GM21723 (cell line): ENCODE measurements around the gene CELF5.
"Not testable (repeated sequence)": the region's sequence is repeated elsewhere in the genome, so short reads cannot be mapped to it uniquely, and the experiment has no call there.

Experiments used
- ATAC-seq: cut with Tn5 transposase; IDR thresholded peaks from one replicate; pipeline ENCODE4 v1.9.1; 2021; ENCODE audit warnings: mild to moderate bottlenecking, moderate library complexity; ENCODE audit not compliant: unreplicated experiment

Gene CELF5

DNA sequence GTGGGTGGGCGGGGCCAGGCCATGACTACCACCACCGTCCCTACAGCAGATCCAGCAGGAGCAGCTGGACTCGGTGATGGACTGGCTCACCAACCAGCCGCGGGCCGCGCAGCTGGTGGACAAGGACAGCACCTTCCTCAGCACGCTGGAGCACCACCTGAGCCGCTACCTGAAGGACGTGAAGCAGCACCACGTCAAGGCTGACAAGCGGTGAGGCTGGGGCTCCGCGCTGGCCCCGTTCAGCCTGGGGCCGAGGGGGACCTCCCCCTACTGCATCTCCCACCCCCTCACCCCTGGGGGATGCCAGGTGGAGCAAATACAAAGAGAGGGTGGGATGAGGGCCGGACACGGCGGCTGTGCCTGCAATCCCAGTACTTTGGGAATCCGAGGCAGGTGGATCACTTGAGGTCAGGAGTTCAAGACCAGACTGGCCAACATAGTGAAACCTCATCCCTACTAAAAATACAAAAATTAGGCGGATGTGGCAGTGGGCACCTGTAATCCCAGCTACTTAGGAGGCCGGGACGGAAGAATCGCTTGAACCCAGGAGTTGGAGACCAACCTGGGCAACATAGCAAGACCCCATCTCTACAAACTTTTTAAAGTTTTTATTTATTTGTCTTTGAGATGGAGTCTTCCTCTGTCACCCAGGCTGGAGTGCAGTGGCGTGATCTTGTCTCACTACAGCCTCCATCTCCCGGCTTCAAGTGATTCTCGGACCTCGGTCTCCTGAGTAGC is 18.1 kb upstream of the CELF5 start:
- no peak for ATAC-seq

DNA sequence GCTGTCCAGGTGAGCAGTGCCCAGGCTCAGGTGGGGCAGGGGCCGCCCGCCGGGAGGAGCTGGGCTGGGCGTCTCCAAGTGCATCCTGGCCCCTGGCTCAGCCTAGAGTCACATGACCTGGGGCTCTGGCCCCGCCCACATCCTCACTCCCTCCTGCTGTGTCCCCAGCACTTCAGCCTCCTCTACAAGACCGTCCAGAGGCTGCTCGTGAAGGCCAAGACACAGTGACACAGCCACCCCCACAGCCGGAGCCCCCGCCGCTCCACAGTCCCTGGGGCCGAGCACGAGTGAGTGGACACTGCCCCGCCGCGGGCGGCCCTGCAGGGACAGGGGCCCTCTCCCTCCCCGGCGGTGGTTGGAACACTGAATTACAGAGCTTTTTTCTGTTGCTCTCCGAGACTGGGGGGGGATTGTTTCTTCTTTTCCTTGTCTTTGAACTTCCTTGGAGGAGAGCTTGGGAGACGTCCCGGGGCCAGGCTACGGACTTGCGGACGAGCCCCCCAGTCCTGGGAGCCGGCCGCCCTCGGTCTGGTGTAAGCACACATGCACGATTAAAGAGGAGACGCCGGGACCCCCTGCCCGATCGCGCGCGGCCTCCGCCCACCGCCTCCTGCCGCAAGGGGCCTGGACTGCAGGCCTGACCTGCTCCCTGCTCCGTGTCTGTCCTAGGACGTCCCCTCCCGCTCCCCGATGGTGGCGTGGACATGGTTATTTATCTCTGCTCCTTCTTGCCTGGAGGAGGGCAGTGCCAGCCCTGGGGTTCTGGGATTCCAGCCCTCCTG is 16.8 kb upstream of the CELF5 start:
- ATAC-seq: no peak

DNA sequence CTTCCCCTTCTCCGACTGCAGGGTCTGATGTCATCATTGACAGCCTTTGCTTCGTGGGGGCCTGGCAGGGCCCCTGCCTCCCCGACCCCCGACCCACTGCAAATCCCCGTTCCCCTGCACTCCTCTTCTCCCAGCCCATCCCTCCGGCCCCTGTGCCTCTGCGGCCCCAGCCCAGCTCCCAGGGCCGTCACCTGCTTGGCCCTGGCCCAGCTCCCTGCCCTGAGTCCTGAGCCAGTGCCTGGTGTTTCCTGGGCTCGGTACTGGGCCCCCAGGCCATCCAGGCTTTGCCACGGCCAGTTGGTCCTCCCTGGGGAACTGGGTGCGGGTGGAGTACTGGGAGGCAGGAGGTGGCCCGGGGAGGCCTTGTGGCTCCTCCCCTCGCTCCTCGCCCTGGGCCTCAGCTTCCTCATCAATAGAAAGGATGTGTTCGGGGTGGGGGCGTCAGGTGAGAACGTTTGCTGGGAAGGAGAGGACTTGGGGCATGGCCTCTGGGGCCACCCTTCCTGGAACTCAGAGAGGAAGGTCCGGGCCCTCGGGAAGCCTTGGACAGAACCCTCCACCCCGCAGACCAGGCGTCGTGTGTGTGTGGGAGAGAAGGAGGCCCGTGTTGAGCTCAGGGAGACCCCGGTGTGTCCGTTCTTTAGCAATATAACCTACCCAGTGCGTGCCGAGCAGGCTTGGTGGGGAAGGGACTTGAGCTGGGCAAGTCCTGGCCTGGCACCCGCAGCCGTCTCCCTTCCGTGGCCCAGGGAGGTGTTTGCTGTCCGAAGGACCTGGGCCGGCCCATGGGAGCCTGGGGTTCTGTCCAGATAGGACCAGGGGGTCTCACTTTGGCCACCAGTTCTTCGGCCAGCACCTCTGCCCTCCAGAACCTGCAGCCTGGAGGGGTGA is 15.9 kb upstream of the CELF5 start:
- ATAC-seq: no peak

DNA sequence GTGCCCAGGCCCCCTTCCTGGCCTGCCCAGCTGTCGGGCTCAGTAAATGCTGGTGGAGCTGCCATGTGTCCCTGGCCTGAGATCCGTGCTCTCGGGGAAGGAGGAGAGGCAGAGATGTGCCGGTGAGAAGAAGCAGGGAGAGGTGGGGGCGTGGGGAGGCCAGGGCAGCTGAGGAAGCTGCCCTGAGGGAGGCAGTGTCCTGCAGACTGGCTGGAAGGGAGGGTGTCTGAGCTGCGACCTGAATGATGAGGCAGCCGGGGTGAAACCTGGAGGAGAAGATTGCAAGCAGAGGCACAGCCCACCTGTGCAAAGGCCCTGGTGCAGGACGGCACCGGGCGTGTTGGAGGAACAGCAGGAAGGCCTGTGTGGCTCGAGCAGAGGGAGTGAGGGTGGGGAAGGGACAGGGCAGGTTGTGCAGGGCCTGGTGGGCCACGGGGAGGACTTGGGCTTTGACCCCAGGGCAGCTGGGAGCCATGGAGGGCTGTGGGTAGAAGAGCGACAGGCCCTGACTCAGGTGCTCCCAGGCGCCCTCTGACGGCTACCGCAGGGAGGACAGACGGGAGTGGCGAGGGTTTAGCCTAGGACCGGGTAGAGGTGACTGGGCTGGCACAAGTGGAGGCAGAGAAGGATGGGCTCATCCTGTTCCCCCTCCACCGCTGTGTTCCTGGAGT is 14.0 kb upstream of the CELF5 start:
- ATAC-seq: no peak

DNA sequence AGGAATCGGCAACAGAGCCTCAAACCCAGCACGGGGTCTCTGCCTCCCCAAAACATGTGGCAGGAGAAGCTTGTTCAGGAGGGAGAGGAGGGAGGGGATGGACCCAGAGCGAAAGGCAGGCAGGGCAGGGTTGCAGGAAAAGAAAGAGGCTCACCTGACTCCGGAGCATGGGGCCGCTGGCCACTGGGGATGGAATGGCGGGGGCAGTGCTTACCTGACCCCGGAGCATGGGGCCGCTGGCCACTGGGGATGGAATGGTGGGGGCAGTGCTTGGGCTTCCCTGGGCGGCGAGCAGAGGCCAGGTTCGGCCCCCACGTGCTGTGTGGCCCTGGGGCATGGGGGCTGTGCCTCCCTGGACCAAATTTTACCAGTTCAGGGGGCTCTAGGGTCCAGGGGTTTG is 13.3 kb upstream of the CELF5 start:
- ATAC-seq: no peak

DNA sequence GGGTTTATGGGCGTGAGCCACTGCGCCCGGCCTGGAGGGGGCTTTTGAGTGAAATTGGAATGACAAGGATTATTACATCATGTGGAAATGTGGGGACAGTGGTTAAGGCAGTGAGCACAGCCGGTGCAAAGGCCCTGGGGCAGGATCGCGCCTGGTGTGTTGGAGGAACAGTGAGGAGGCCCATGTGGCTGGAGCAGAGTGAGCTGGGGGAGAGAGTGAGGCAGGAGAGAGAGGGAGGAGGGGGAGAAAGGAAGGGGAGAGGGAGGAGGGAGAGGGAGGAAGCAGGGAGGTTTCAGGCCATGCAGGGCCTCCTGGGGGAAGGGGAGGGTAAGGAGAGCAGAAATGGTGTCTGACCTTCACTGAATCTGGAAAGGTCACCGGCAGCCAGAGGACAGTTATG is 11.3 kb upstream of the CELF5 start:
- no peak for ATAC-seq

DNA sequence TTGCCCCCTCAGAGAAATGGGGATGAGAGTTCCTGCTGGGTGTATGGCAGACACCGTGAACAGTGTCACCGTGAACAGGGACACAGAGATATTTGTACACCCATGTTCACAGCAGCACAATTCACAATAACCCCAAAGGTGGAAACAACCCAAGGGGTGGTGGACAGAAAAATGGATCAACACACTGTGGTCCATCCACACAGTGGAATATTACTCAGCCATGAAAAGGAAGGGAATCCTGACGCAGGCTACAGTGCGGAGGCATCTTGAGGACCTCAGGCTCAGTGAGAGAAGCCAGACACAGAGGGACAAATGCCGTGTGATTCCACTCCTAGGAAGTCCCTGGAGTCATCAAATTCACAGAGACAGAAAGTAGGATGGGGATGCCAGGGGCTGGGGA is 7.6 kb upstream of the CELF5 start:
- ATAC-seq: no peak

DNA sequence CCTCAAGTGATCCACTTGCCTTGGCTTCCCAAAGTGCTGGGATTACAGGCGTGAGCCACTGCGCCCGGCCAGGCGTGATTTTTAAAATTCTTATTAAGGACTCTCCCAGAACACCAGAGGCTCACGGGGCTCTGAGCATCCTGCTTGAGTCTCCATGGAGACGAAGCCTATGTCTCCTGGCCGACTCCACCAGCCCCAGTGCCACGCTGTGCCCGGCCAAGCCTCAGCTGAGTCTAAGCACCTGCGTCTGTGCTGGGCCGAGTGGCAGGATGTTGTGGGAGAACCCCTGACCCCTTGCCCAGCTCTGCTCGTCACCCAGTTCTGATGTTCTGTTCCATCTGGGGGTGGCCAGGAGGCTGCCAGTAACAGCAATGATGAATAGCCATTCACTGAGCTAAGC is 3.9 kb upstream of the CELF5 start:
- ATAC-seq: no peak

DNA sequence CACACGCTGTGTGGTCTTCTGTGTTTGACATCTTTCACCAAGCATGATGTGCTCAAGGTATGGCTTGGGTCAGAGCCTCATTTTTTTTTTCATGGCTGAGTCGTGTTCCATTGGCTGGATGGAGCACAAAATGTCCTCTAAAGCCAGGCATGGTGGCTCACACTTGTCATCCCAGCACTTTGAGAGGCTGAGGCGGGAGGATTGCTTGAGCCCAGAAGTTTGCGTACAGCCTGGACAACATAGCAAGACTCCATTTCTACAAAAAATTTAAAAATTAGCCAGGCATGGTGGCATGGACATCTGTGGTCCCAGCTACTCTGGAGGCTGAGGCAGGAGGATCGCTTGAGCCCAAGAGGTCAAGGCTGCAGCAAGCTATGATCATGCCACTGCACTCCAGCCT is 2.9 kb upstream of the CELF5 start:
- ATAC-seq: not testable (repeated sequence)

DNA sequence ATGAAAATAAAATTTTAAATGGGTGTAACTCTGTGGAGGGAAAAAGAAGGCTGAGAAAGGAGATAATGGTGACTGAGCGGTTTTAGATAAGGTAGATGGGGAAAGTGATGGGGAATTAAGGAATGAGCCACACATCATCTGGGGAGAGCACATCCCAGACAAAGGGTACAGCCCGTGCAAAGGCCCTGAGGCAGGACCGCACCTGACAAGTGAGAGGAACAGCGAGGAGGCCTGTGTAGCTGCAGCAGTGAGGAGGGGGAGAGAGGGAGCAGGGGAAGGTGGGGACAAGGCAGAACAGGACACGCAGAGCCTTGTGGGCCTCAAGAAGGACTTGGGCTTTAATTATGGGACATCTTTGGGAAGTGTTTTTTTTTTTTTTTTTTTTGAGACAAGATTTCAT is 1.8 kb upstream of the CELF5 start:
- no peak for ATAC-seq

DNA sequence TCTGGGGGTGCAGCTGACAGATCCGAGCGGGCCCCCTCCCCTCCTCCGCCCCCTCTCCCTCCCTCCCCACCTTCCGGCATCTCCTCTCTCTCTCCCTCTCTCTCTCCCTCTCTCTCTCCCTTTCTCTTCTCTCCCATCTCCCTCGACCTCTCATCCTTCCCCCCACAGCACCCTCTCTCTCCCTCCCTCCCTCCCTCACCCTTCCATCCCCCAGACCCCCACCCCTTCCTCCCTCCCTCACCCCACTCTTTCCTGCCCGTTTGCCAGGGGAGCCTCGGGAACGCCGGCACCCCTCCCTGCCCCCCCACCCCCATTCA is 666 bp downstream of the CELF5 start:
- ATAC-seq: no peak

DNA sequence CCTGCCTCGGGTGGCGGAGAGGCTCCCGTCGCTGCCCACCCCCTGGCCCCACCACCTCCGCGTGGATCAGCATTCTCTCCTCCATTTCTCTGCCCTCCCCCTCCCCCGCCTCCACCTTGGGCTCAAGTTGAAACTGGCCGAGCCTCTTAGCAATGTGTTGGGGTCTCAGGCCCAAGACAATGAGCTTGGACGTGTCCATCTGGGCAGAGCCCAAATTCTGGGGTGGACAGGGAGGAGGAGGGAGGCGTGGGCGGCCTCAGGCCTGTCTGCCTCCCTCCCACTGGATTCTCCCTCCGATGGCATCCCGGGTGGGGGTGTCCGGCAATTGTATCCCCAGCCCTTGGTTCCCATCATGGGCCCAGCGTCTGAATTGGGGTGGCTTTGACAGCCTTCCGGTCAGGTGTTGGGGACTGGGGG is 1.2 kb downstream of the CELF5 start:
- no peak for ATAC-seq

DNA sequence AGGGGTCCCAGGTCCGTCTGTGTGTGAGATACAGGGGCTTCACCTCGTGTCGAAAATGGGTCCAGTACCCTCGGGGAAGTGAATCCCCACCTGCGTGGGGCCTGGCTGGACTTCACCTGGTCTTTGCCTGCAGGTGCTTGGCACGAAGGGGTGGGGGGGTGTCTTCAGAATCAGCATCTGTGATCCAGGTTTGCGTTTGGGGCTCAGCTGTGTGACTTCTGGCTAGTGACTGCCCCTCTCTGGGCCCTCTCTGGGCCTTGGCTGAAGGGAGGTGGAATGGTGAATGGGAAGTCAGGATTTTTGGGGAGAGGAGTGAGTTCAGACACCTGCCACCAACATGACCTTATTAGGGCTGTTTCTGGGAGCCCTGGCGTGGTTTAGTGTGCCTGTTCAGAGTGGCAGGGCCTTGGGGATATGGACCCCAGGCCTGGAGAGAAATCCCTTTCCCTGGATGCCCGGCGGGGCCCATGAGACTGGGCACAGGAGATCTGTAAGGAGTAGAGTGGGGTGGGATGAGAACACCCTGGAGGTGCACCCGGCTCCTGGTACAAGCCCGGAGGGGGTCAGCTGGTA is 2.7 kb downstream of the CELF5 start:
- ATAC-seq: no peak

DNA sequence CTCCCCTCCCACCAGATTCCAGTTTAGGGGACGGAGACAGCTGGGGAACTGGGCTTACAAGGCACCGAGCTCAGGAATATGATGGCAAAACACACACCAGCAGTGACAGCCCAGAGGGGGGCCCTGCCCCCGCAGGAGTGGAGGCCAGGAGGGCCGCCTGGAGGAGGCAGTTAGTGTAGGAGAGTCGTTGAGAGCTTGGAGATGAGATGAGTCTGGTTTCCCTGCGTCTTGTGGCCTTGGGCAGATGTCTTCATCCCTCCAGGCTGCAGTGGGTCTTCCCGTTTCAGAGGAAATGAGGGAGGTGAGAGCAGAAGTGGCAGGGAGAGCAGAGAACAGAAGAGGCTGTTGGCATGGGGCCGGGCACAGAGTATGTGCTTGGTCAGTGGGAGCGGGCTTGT is 4.9 kb downstream of the CELF5 start:
- ATAC-seq: no peak

DNA sequence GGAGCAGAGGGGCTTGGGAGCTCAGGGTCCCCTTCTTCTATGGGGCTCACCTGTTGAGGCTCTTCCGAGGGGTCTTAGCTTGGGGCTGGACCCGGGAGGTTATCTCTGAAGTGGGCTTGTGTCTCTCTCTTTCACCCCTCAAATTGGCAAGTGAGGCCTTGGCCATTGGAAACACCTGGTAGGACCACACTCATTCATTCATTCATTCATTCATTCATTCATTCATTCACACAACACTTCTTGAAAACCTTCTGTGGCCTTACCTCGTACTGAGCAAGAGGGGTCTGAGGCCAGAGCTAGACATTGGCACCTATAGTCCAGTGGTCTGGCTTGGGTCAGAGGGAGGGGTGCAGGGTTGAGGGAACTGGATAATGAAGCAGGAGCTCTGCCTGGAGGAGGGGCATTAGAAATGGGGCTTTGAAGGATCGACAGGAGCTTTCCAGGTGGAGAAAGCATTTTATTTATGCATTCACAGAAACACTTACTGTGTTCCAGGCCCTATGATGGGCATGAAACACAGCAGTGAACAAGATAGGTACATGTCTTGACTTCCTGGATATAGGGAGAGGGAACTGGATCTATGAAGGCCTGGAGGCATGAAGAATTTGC is 5.5 kb downstream of the CELF5 start:
- no peak for ATAC-seq

DNA sequence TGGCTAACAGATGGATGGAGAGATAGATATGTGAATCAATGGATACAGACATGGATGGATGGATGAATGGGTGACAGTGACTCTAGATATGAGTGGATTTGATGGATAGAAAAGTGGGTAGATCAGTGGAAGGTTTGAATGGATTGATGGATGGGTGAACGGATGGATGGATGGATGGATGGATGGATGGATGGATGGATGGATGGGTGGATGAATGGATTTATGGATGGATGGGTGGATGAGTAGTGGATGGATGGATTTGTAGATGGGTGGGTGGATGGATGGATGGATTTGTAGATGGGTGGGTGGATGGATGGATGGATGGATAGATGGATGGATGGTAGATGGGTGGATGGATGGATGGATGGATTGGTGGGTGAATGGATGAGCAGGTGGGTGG is 6.8 kb downstream of the CELF5 start:
- no peak for ATAC-seq

DNA sequence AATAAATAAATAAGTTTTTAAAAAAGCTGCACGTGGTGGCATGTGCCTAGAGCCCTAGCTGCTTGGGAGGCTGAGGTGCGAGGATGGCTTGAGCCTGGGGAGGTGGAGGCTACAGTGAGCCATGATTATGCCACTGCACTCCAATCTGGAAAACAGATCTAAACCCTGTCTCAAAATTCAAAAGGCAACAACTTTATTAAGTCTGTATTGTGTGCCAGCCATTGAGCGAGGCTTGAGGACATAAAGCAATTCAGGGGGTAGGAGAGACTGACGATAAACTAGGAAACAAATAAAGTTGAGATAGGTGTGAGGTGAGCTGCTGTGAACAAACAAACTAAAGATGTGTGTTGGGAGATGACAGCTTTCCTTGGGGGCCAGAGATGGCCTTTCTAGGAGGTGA is 8.7 kb downstream of the CELF5 start:
- ATAC-seq: no peak

DNA sequence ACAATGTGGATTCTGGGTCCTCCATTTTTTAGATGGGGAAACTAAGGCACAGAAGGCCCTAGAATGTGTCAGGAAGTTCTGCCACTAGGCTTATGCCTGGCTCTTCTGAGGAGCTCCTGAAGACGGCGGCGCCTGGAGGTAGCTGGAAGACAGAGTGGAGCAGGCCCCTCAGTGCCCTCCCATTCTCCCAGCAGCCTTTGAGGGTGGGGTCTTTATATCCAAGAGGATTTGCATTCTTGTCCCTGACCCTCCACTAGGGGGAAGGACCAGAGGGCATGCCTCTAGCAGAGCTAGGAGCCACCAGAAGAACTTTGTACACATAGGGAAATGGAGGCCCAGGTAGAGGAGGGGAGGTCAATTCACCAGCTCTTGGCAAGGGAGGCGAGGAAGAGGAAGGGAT is 9.4 kb downstream of the CELF5 start:
- no peak for ATAC-seq

DNA sequence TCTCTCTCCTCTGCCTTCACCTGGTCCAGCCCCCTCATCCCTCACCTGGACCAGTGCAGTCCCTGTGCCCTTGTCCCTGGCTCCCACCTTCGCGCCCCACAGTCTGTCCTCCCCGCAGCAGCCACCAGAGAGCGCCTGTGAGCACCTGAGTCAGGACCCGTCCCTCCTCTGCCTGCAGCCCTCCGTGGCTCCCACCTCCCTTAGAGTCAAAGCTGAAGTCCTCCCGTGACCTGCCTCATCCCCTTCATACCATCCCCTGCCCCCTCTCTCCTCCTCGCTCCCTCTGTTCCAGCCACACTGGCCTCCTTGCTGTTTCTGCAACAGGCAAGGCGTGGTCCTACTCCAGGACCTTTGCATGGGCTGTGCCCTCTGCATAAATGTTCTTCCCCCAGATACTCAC is 10.3 kb downstream of the CELF5 start:
- no peak for ATAC-seq

DNA sequence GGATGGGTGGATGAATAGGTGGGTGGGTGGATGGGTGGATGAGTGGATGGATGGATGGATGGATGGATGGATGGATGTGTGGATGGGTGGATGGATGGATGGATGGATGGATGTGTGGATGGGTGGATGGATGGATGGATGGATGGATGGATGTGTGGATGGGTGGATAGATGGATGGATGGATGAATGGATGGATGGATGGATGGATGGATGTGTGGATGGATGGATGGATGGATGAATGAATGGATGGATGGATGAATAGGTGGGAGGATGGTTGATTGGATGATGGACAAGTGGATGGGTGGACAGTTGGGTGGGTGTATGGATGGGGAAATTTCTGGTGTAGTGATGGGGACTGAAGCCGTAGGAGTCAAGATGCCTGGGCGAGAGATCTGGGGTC is 11.1 kb downstream of the CELF5 start:
- not testable (repeated sequence) for ATAC-seq
